Breast epithelium (tissue), 4 donors: ENCODE measurements around the gene SOCS7. TPM values are rescaled to one million over a fixed set of nuclear protein-coding genes. Genes with fewer than 3 reads are reported as not detected.

Source experiments
- DNase-seq, 2 donors: peaks; one replicate each; pipeline ENCODE4 v3.0.0-alpha.2; 2019; ENCODE audit warnings: low spot score in 2 of 2
- H3K27ac ChIP-seq, 2 donors: fragments of 200-600 bp; sonication (generic) in 1 of 2; one replicate each; pipeline ENCODE4 v1.5.1; 2016 to 2019; ENCODE audit warnings: mild to moderate bottlenecking in 1 of 2
- H3K27me3 ChIP-seq, 2 donors: fragments of 200-600 bp; sonication (generic) in 1 of 2; one replicate each; pipeline versions ENCODE4 v1.5.1 to v1.6.0; 2017 to 2019; ENCODE audit warnings: control low read depth in 1 of 2, mild to moderate bottlenecking in 1 of 2
- H3K36me3 ChIP-seq: fragments of 200-600 bp; one replicate; pipeline ENCODE4 v1.5.1; 2019
- H3K4me1 ChIP-seq, 2 donors: fragments of 200-600 bp; sonication (generic); one replicate each; pipeline ENCODE4 v1.5.1; 2016 to 2019; ENCODE audit warnings: control low read depth in 1 of 2
- H3K4me3 ChIP-seq, 3 donors: fragments of 200-600 bp; sonication (generic); 1 replicate in 2 of 3; 2 replicates in 1 of 3; pipeline ENCODE4 v1.5.1; 2016 to 2019; ENCODE audit warnings: mild to moderate bottlenecking in 3 of 3, moderate library complexity in 2 of 3
- H3K9me3 ChIP-seq, 2 donors: fragments of 200-600 bp; sonication (generic) in 1 of 2; one replicate each; pipeline ENCODE4 v1.5.1; 2016 to 2019; ENCODE audit warnings: control low read depth in 1 of 2
- POLR2A ChIP-seq: fragments of 450-650 bp; IDR thresholded peaks from one replicate; pipeline ENCODE4 v1.6.1; 2016; ENCODE audit warnings: antibody characterized with exemption, mild to moderate bottlenecking, moderate library complexity
- POLR2AphosphoS5 ChIP-seq, 3 donors: sonication (generic); formaldehyde crosslinking; IDR thresholded peaks; one replicate each; pipeline ENCODE4 v1.6.1; 2017; ENCODE audit warnings: antibody characterized with exemption in 3 of 3
- intact Hi-C: fragments of 100-400 bp; cut with DNase I; formaldehyde crosslinking; loops from one replicate; pipeline ENCODE4 v1.15.1; 2023; ENCODE audit warnings: low total_unique reads
- total RNA-seq, 3 donors: library from RNA; depleted of rRNA; stranded (reverse); fragments of >200 nt; gene quantifications; one replicate each; pipeline ENCODE4 v1.1.0, GENCODE V29; 2016
- TF ChIP-seq, protein P1 (sequence below), 3 donors: fragments of 450-650 bp; IDR thresholded peaks; one replicate each; pipeline ENCODE4 v1.5.1; 2016 to 2017; ENCODE audit warnings: antibody characterized with exemption in 3 of 3, mild to moderate bottlenecking in 3 of 3, moderate library complexity in 3 of 3

SOCS7 gene
- total RNA-seq, 3 donors from 2014 or later = 9.9 to 24.0 (median 14.7) TPM

DNA sequence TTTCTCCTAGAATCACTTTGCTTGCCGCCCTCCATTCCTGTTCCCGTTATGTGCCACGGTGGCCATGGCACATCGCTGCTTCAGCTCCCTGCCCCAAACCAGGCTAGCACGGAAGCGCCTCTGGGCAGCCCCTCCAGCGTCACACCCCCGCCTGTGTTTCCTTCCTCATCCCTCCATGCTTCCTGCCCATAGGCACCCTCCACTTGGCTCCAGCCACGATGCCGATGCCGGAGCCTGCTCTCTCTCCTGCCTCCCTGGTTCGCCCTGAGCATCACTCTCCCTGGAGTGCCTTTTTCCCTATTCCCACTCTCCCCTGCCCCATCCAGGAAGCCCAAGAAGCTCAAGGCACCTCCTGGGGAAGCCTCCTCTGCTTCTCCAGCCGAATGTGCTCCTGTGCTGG lies 73.4 kb downstream of the SOCS7 start:
- Histone ChIP-seq H3K27ac (peak overlapping the region in 1 of 2 donors; percentile 20), H3K9me3 (no peaks in the 10 kb centered on the region), H3K4me3 (no peak overlapping the region), H3K4me1 (peaks cover 10 to 14% of the 10 kb centered on the region in 2 donors), H3K27me3 (peaks cover under 1 to 8% of the 10 kb centered on the region in 2 donors), H3K36me3 (no peaks in the 10 kb centered on the region)
- no peak for DNase-seq
- intact Hi-C loops = loop anchor here (10.0 kb wide), 1 partner anchor 60 kb away; no protein-coding TSS in a partner anchor
- TF ChIP-seq, protein P1, sequence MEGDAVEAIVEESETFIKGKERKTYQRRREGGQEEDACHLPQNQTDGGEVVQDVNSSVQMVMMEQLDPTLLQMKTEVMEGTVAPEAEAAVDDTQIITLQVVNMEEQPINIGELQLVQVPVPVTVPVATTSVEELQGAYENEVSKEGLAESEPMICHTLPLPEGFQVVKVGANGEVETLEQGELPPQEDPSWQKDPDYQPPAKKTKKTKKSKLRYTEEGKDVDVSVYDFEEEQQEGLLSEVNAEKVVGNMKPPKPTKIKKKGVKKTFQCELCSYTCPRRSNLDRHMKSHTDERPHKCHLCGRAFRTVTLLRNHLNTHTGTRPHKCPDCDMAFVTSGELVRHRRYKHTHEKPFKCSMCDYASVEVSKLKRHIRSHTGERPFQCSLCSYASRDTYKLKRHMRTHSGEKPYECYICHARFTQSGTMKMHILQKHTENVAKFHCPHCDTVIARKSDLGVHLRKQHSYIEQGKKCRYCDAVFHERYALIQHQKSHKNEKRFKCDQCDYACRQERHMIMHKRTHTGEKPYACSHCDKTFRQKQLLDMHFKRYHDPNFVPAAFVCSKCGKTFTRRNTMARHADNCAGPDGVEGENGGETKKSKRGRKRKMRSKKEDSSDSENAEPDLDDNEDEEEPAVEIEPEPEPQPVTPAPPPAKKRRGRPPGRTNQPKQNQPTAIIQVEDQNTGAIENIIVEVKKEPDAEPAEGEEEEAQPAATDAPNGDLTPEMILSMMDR (IDR thresholded peaks at IDR 0.05) = no peak
- TF ChIP-seq POLR2AphosphoS5 (IDR thresholded peaks at IDR 0.05) (no peak), POLR2A (no peak)

DNA sequence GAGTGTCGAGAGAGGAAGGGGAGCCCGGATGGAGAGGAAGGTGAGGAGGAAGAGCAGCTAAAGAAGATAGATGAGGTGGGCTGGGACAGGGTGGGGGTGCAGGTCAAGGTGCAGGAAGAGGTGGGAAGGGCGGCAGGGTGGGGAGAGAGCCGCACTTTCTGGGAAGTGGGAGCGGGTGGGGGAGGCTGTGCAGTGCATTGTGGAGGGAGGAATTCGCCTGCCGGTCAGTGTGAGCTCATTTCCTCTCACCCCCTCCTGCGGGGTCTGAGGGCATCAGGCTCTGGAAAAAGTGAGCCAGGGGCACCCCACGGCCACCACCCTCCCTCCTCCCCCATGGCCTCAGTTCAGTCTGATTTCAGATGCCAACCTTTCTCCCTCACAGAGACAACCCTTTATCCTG lies 74.1 kb downstream of the SOCS7 start:
- TF ChIP-seq, protein P1 (IDR thresholded peaks at IDR 0.05) = no peak
- no peak for TF ChIP-seq POLR2A
- TF ChIP-seq POLR2AphosphoS5 (IDR thresholded peaks at IDR 0.05) = peak in 1 of 3 donors; percentile 22
- Histone ChIP-seq H3K27me3 (peaks cover 0 to 7% of the 10 kb centered on the region in 2 donors), H3K4me1 (peaks cover 10 to 14% of the 10 kb centered on the region in 2 donors), H3K27ac (peak overlapping the region; percentile 20 to 25), H3K36me3 (no peaks in the 10 kb centered on the region), H3K9me3 (no peaks in the 10 kb centered on the region), H3K4me3 (no peak overlapping the region)
- no peak for DNase-seq
- intact Hi-C loops = loop anchor here (10.0 kb wide), 1 partner anchor 59 kb away; no protein-coding TSS in a partner anchor

DNA sequence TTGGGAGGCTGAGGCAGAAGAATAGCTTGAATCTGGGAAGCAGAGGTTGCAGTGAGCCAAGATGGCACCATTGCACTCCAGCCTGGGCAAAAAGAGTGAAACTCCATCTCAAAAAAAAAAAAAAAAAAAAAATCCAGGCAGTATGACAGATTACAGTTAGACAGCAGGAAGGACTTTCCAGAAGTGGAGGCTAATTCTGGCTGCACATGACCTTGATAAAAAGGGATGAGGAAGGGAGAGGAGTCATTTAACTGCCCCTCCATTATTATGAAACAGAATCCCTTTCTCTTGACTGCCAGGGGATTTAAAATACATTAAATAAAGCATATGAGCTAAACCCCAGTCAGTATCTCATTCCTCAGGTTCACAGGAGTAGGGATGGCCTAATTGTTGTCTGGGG lies 74.8 kb downstream of the SOCS7 start:
- no peak overlapping the region for H3K4me3 ChIP-seq
- no peak for DNase-seq
- intact Hi-C loops = loop anchor here (10.0 kb wide), 1 partner anchor 58 kb away; no protein-coding TSS in a partner anchor
- no peak for TF ChIP-seq POLR2A
- TF ChIP-seq POLR2AphosphoS5 (IDR thresholded peaks at IDR 0.05) = no peak
- TF ChIP-seq, protein P1 (IDR thresholded peaks at IDR 0.05) = no peak
- no peaks in the 10 kb centered on the region for H3K36me3 ChIP-seq
- no peak overlapping the region for H3K27ac ChIP-seq
- H3K27me3 ChIP-seq = peaks cover 0 to under 1% of the 10 kb centered on the region in 2 donors
- no peaks in the 10 kb centered on the region for H3K9me3 ChIP-seq
- peaks cover 10 to 14% of the 10 kb centered on the region in 2 donors for H3K4me1 ChIP-seq

DNA sequence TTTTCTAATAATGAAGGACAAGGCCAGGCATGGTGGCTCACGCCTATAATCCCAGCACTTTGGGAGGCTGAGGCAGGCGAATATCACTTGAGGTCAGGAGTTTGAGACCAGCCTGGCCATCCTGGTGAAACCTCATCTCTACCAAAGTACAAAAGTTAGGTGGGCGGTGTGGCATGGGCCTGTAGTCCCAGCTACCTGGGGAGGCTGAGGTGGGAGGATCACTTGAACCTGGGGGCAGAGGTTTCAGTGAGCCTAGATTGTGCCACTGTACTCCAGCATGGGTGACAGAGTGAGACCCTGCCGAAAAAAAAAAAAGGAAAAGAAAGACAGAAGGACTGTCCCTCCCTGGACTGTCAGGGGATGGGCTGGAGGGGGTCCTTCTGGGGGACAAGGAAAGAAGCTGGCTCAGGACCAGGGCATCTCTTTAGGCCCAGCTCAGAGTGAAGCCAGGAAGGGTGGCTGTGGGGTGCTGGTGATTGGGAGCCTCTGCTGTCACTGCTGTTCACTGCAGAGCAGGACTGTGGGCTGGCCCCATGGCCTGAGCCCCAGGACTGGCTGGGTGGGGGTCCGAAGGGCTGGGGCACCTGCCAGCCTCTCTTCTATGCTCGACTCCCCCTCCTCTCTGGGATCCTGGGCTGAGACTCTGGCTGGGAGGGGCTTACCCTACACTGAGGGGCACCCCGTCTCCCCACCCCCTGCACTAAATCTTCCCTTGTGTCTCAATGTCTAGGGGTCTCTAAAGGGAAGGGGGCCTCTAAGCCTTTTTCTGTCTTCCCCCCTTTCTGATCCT lies 75.7 kb downstream of the SOCS7 start:
- peak overlapping the region; percentile 79 to 93 (median 88) for H3K4me3 ChIP-seq
- TF ChIP-seq POLR2A (no peak), POLR2AphosphoS5 (IDR thresholded peaks at IDR 0.05) (no peak)
- TF ChIP-seq, protein P1 (IDR thresholded peaks at IDR 0.05) = no peak
- no peaks in the 10 kb centered on the region for H3K9me3 ChIP-seq
- peaks cover 10 to 14% of the 10 kb centered on the region in 2 donors for H3K4me1 ChIP-seq
- DNase-seq = no peak
- intact Hi-C loops = loop anchor here (10.0 kb wide), 1 partner anchor 57 kb away; no protein-coding TSS in a partner anchor
- no peaks in the 10 kb centered on the region for H3K27me3 ChIP-seq
- no peaks in the 10 kb centered on the region for H3K36me3 ChIP-seq
- H3K27ac ChIP-seq = peak overlapping the region; percentile 83 to 88

GRCh38 chr17:38428112-38428642 lies 76.5 kb downstream of the SOCS7 start, which contains the start of gene ARHGAP23:
Gene ARHGAP23, plus strand, starts transcription at chr17:38428464. Its CDS starts 22 bp downstream, at chr17:38428486.
- TF ChIP-seq POLR2A = no peak
- TF ChIP-seq POLR2AphosphoS5 (IDR thresholded peaks at IDR 0.05) = no peak
- TF ChIP-seq, protein P1 (IDR thresholded peaks at IDR 0.05) = no peak
- H3K4me1 ChIP-seq = peaks cover 10 to 14% of the 10 kb centered on the region in 2 donors
- no peak for DNase-seq
- H3K4me3 ChIP-seq = peak within 1 kb of the TSS; percentile 79 to 93 (median 88)
- peak within 1 kb of the TSS; percentile 83 to 88 for H3K27ac ChIP-seq
- intact Hi-C loops = loop anchor here (10.0 kb wide), 1 partner anchor 57 kb away; no protein-coding TSS in a partner anchor
- no peaks in the 10 kb centered on the region for H3K27me3 ChIP-seq
- H3K9me3 ChIP-seq = no peaks in the 10 kb centered on the region
- no peaks in the 10 kb centered on the region for H3K36me3 ChIP-seq
